Fibroblast of mammary gland (primary cell): ENCODE results near the gene TBCEL.

ENCODE experiments used
- DNase-seq: peaks from one replicate; pipeline ENCODE4 v3.0.0-alpha.2; 2010; ENCODE audit warnings: low read depth
- H3K4me3 ChIP-seq: 2 replicates; pipeline ENCODE4 v1.5.1; 2011; ENCODE audit warnings: low read depth, mild to moderate bottlenecking, low read length, moderate library complexity; ENCODE audit not compliant: control insufficient read depth
- TF ChIP-seq, protein P1 (sequence below): conservative IDR thresholded peaks from 2 replicates; pipeline ENCODE4 v1.5.1; 2011; ENCODE audit warnings: low read depth, low read length, inconsistent platforms; ENCODE audit not compliant: control insufficient read depth, insufficient read depth

TBCEL gene

DNA sequence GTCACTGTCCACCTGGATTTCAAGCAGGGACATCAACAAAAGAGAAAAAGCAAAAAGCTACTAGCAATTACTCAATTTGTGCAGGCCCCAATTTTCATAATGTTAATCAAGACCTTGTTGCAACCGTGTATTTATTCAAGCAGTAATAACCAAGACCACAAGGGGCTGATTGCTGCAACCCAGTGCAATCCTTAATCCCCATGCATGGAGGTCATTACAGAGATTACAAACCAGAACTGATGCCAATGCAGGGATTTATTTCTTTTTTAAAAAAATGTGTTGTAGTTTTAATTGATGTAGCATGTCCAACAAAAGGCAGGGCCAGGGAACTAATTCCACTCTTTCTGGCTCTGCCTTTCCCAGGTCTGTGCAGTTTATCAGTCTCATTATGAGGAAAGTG is 95.5 kb downstream of the TBCEL start:
- no peak for DNase-seq
- H3K4me3 ChIP-seq: no peak overlapping the region
- TF ChIP-seq, protein P1, sequence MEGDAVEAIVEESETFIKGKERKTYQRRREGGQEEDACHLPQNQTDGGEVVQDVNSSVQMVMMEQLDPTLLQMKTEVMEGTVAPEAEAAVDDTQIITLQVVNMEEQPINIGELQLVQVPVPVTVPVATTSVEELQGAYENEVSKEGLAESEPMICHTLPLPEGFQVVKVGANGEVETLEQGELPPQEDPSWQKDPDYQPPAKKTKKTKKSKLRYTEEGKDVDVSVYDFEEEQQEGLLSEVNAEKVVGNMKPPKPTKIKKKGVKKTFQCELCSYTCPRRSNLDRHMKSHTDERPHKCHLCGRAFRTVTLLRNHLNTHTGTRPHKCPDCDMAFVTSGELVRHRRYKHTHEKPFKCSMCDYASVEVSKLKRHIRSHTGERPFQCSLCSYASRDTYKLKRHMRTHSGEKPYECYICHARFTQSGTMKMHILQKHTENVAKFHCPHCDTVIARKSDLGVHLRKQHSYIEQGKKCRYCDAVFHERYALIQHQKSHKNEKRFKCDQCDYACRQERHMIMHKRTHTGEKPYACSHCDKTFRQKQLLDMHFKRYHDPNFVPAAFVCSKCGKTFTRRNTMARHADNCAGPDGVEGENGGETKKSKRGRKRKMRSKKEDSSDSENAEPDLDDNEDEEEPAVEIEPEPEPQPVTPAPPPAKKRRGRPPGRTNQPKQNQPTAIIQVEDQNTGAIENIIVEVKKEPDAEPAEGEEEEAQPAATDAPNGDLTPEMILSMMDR: no peak

DNA sequence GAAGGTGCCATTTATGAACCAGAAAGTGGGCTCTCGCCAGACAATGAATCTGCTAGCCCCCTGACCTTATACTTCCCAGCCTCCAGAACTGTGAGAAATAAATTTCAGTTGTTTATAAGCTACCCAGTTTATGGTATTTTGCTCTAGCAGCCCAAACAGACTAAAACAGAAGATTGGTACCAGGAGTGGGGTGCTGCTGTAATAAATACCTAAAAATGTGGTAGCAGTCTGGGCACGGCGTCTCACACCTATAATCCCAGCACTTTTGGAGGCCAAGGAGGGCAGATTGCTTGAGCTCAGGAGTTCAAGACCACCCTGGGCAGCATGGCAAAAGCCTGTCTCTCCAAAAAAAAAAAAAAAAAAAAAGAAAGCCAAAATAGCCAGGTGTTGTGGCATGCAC is 98.4 kb downstream of the TBCEL start:
- H3K4me3 ChIP-seq: no peak overlapping the region
- DNase-seq: no peak
- TF ChIP-seq, protein P1: no peak

DNA sequence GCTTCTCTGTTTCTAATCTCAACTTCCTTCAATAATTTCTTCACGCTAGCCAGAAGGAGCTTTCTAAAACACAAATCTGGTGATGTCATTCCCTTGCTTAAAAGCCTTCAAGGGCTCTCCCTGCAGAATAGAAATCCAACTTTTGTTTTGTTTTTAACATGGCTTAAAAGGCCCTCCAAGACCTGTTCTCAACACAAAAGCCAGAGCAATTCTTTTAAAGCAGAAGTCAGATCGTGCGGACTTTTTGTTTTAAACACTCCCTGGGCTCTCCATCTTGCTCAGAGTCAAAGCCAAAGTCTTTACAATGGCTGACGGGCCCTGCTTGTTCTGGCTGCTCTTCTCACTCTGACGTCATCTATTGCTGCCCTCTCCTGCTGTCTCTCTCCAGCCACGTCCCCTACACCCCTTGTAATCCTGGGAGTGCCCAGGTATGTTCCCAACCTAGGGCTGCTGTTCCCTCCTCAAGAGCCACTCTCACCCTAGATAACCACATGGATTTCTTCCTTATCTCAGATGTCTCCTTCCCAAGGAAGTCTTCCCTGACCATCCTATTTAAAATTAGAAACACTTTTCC is 99.7 kb downstream of the TBCEL start:
- TF ChIP-seq, protein P1: no peak
- no peak overlapping the region for H3K4me3 ChIP-seq
- no peak for DNase-seq

DNA sequence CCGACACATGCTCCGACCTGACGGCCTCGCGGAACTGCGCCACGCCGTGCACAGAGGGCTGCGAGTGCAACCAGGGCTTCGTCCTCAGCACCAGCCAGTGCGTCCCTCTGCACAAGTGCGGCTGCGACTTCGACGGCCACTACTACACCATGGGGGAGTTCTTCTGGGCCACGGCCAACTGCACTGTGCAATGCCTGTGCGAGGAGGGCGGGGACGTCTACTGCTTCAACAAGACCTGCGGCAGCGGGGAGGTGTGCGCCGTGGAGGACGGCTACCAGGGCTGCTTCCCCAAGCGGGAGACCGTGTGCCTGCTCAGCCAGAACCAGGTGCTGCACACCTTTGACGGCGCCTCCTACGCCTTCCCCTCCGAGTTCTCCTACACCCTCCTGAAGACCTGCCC is 103.9 kb downstream of the TBCEL start:
- TF ChIP-seq, protein P1: no peak
- no peak overlapping the region for H3K4me3 ChIP-seq
- no peak for DNase-seq

DNA sequence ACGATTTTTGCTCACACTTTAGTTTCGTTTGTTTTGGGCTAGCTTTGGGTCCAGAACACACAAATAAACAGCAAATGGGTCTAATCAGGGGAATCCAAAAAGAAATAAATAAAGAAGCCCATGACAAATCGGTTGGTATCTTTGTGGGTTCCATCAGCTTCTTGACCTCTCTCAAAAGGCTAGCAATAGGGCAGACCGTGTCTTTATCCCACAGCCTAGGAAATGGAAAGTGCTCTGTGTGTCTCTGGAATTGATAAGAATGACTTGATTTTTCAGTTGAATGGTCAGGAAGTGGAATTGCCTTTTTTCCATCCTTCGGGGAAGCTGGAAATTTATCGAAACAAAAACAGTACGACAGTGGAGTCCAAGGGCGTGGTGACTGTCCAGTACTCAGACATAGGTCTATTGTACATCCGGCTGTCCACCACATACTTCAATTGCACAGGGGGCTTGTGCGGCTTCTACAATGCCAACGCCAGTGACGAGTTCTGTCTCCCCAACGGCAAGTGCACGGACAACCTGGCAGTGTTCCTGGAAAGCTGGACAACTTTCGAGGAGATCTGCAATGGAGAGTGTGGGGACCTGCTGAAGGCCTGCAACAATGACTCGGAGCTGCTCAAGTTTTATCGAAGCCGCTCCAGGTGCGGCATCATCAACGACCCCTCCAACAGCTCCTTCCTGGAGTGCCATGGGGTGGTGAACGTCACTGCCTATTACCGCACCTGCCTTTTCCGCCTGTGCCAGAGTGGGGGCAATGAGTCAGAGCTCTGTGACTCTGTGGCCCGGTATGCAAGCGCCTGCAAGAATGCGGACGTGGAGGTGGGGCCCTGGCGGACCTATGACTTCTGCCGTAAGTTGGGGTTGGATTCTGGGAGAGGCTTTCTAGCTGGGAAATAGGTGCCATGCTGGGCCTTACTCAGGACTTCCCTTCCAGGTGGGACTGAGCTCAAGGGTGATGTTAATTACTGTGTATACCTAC is 105.7 kb downstream of the TBCEL start:
- DNase-seq: no peak
- H3K4me3 ChIP-seq: no peak overlapping the region
- TF ChIP-seq, protein P1: no peak

DNA sequence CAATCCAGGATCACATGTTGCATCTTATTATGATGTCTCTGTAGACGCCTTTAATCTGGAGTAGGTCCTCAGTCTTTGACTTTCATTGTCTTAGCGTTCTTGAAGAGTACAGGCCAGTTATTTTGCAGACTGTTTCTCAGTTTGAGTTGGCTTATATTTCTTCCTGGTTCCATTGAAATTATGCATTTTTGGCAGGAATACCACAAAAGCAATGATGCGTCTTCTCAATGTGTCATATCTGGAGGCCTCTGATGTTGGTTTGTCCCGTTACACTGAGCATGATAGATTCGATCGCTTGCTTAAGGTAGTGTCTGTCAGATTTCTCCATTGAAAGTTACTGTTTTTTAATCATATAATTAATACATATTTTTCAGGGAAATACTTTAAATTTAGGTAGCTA is 107.8 kb downstream of the TBCEL start:
- TF ChIP-seq, protein P1: no peak
- no peak overlapping the region for H3K4me3 ChIP-seq
- no peak for DNase-seq
